Ishikawa (cell line): ENCODE data around the gene CALN1.

ENCODE experiments used
- CEBPB ChIP-seq: IDR thresholded peaks from 2 replicates; pipeline ENCODE4 v1.6.1; 2012
- CREB1 ChIP-seq: IDR thresholded peaks from 2 replicates; pipeline ENCODE4 v1.6.1; 2012; ENCODE audit warnings: low read depth
- EGR1 ChIP-seq: IDR thresholded peaks from 2 replicates; pipeline ENCODE4 v1.6.1; 2012
- EP300 ChIP-seq: IDR thresholded peaks from 2 replicates; pipeline ENCODE4 v1.6.1; 2012; ENCODE audit warnings: borderline replicate concordance
- FOXM1 ChIP-seq: IDR thresholded peaks from 2 replicates; pipeline ENCODE4 v1.6.1; 2012; ENCODE audit warnings: low read depth, borderline replicate concordance
- MAX ChIP-seq: IDR thresholded peaks from 2 replicates; pipeline ENCODE4 v1.6.1; 2012
- NFIC ChIP-seq: IDR thresholded peaks from 2 replicates; pipeline ENCODE4 v1.6.1; 2012
- RAD21 ChIP-seq: IDR thresholded peaks from 2 replicates; pipeline ENCODE4 v1.6.1; 2012; ENCODE audit warnings: low read depth
- TAF1 ChIP-seq: IDR thresholded peaks from 2 replicates; pipeline ENCODE4 v1.6.1; 2012; ENCODE audit warnings: low read depth, mild to moderate bottlenecking
- TCF12 ChIP-seq: IDR thresholded peaks from 2 replicates; pipeline ENCODE4 v1.6.1; 2012; ENCODE audit warnings: low read depth
- TEAD4 ChIP-seq: IDR thresholded peaks from 2 replicates; pipeline ENCODE4 v1.6.1; 2012
- YY1 ChIP-seq: IDR thresholded peaks from 2 replicates; pipeline ENCODE4 v1.6.1; 2012; ENCODE audit warnings: low read depth
- ZBTB7A ChIP-seq: IDR thresholded peaks from 2 replicates; pipeline ENCODE4 v1.6.1; 2012; ENCODE audit warnings: low read depth
- TF ChIP-seq, protein P1 (sequence below): IDR thresholded peaks from 2 replicates; pipeline ENCODE4 v1.6.1; 2012; ENCODE audit warnings: low read depth, mild to moderate bottlenecking
- TF ChIP-seq, protein P2 (sequence below): IDR thresholded peaks from 2 replicates; pipeline ENCODE4 v1.6.1; 2012

The CALN1 gene

DNA sequence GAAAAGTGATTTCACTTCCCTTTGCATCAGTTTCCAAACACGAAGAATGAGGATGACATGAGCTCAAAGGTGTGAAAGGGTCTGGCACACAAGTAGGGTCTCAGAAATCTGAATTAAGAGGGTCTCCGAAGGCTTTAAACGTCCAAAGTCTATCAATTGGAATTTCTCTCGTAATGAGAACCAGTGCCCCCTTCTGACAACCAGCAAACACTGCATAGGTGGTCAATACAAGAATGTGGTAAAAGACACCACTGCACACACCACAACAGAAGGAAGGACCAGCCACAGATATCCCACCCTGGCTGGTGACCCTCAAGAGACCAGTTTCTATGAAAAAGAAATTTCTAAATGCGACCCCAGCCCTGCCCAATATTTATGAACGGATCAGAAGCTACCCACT, 78.1 kb downstream of the CALN1 start:
- no peak for TF ChIP-seq NFIC
- no peak for TF ChIP-seq TAF1
- no peak for TF ChIP-seq FOXM1

DNA sequence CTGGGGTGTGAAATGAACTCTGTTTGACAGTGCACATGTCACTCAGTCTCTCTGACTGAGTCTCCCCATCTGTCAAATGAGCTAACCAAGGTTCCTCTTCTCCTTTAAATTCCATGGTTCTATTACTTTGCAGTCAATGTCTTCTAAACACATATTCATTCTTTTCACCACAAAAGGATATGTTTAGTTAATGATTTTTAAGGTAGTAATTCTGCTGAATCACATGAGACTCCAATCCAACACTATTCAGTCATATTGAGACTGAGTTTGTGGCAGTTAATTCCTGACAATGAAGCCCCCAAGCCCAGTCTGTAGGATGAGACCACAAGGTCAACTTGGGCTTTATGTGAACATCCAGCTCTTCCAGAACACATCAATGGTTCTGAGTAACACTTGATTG, 85.3 kb downstream of the CALN1 start:
- TF ChIP-seq TEAD4 (no peak), MAX (no peak), CREB1 (no peak), ZBTB7A (no peak), RAD21 (no peak), TAF1 (no peak), EP300 (no peak), EGR1 (no peak)
- TF ChIP-seq, protein P1, sequence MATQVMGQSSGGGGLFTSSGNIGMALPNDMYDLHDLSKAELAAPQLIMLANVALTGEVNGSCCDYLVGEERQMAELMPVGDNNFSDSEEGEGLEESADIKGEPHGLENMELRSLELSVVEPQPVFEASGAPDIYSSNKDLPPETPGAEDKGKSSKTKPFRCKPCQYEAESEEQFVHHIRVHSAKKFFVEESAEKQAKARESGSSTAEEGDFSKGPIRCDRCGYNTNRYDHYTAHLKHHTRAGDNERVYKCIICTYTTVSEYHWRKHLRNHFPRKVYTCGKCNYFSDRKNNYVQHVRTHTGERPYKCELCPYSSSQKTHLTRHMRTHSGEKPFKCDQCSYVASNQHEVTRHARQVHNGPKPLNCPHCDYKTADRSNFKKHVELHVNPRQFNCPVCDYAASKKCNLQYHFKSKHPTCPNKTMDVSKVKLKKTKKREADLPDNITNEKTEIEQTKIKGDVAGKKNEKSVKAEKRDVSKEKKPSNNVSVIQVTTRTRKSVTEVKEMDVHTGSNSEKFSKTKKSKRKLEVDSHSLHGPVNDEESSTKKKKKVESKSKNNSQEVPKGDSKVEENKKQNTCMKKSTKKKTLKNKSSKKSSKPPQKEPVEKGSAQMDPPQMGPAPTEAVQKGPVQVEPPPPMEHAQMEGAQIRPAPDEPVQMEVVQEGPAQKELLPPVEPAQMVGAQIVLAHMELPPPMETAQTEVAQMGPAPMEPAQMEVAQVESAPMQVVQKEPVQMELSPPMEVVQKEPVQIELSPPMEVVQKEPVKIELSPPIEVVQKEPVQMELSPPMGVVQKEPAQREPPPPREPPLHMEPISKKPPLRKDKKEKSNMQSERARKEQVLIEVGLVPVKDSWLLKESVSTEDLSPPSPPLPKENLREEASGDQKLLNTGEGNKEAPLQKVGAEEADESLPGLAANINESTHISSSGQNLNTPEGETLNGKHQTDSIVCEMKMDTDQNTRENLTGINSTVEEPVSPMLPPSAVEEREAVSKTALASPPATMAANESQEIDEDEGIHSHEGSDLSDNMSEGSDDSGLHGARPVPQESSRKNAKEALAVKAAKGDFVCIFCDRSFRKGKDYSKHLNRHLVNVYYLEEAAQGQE: no peak
- TF ChIP-seq, protein P2, sequence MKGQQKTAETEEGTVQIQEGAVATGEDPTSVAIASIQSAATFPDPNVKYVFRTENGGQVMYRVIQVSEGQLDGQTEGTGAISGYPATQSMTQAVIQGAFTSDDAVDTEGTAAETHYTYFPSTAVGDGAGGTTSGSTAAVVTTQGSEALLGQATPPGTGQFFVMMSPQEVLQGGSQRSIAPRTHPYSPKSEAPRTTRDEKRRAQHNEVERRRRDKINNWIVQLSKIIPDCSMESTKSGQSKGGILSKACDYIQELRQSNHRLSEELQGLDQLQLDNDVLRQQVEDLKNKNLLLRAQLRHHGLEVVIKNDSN: no peak

DNA sequence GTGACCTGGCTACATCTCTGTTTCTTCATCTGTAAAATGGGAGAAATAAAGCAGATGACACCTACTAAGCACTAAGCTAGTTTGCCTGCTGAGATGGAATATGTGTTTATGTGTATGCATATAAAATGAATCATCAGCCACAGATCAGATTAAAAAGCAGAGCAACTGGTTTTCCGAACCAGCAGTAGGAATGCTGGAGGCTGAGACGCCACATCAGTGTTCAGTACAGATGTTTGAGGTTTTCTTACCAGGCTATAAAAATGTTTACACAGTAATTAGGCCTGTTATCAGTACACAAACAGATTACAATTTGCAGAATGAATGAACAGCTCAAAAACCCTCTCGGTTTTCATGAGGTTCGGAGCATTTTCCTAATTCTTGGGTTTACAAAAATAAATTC, 85.8 kb downstream of the CALN1 start:
- TF ChIP-seq RAD21: no peak
- TF ChIP-seq YY1: no peak
- TF ChIP-seq TEAD4: no peak
- TF ChIP-seq, protein P2: no peak
- TF ChIP-seq TCF12: no peak
- TF ChIP-seq FOXM1: no peak
- TF ChIP-seq CREB1: no peak
- no peak for TF ChIP-seq EGR1
- no peak for TF ChIP-seq CEBPB
- TF ChIP-seq, protein P1: no peak
- no peak for TF ChIP-seq NFIC
- no peak for TF ChIP-seq EP300
- no peak for TF ChIP-seq MAX
- no peak for TF ChIP-seq TAF1
- no peak for TF ChIP-seq ZBTB7A

DNA sequence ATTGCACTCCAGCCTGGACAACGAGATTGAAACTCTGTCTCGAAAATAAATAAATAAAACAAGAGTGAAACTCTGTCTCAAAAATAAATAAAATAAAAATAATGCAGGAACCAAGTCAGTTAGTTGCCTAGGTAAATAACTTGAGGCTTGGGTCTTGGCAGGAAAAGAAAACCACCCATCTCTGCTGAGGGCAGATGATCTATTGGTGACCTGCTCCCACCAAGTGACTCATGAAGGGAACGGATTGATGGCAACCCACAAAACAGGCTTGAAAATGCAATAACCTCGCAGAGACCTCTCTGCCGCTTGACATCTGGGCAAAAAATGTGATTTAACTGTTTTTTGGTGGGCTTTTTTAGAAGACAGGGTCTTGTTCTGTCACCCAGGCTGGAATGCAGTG, 86.6 kb downstream of the CALN1 start:
- TF ChIP-seq EGR1 (no peak), CREB1 (no peak), TCF12 (no peak), TAF1 (no peak), NFIC (no peak), ZBTB7A (no peak), CEBPB (no peak), EP300 (no peak), MAX (no peak), RAD21 (no peak), YY1 (no peak), TEAD4 (no peak), FOXM1 (no peak)
- TF ChIP-seq, protein P2: no peak
- TF ChIP-seq, protein P1: no peak
